Astrocyte of the spinal cord (primary cell): ENCODE results near the gene ADAT1.

Experiments
- DNase-seq: peaks from one replicate; pipeline ENCODE4 v3.0.0; 2011; ENCODE audit warnings: low read depth, low spot score
- H3K4me3 ChIP-seq: 2 replicates; pipeline ENCODE4 v1.5.1; 2011; ENCODE audit warnings: low read depth, mild to moderate bottlenecking, low read length, moderate library complexity
- in situ Hi-C: cut with HindIII; loops from 2 replicates; pipeline ENCODE4 v1.10.0; 2017; ENCODE audit warnings: low sequenced_read_pairs
- TF ChIP-seq, protein P1 (sequence below): IDR thresholded peaks from 2 replicates; pipeline ENCODE4 v1.5.1; 2012; ENCODE audit warnings: low read depth, mild to moderate bottlenecking, low read length, inconsistent platforms

The ADAT1 gene

DNA sequence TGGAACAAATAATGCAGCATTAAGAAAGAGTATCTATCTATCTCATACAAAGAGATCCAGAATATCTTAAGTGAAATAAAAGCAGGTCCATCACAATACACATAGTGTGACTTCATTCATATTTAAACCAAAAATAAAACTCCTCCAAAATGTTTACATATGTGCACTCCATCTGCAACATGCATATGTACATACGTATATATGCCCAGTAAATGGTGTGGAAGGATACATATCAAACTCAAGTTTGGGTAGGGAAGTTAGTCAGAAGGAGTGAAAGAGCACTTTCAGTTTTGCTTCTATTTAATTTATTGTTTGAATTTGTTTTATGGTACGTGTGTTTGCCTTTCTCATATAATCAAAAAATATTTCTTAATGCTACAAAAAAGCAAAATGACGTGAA lies 12.0 kb upstream of the ADAT1 start:
- in situ Hi-C loops, result no loop called here
- DNase-seq, result no peak
- H3K4me3 ChIP-seq, result no peak overlapping the region
- TF ChIP-seq, protein P1, sequence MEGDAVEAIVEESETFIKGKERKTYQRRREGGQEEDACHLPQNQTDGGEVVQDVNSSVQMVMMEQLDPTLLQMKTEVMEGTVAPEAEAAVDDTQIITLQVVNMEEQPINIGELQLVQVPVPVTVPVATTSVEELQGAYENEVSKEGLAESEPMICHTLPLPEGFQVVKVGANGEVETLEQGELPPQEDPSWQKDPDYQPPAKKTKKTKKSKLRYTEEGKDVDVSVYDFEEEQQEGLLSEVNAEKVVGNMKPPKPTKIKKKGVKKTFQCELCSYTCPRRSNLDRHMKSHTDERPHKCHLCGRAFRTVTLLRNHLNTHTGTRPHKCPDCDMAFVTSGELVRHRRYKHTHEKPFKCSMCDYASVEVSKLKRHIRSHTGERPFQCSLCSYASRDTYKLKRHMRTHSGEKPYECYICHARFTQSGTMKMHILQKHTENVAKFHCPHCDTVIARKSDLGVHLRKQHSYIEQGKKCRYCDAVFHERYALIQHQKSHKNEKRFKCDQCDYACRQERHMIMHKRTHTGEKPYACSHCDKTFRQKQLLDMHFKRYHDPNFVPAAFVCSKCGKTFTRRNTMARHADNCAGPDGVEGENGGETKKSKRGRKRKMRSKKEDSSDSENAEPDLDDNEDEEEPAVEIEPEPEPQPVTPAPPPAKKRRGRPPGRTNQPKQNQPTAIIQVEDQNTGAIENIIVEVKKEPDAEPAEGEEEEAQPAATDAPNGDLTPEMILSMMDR, result no peak

- in situ Hi-C loops, result no loop called here
- TF ChIP-seq, protein P1, result no peak
- no peak overlapping the region for H3K4me3 ChIP-seq
- DNase-seq, result no peak
Observed at GRCh38 chr16:75632857-75633256, 9.8 kb upstream of the ADAT1 start.

DNA sequence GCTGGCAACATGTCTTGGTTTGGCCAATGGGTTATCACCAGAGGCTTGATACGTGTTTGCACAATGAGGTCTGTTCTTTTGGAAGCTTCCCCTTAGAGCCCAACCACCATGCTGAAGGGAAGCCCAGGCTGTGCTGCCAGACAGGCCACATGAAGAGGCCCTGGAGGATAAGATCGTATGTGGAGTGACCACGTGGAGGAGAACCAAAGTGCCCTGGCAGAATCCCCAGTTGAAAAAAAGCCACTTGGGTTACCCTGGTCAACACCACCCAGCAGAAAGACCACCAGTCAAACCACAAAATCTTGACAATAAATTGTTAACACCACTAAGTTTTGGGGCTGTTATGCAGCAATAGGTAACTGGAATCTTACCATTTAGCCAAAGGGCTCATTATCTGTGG lies 7.0 kb upstream of the ADAT1 start:
- DNase-seq, result no peak
- in situ Hi-C loops, result no loop called here
- H3K4me3 ChIP-seq, result no peak overlapping the region
- TF ChIP-seq, protein P1, result no peak

- TF ChIP-seq, protein P1, result no peak
- DNase-seq, result no peak
- in situ Hi-C loops, result no loop called here
- H3K4me3 ChIP-seq, result no peak overlapping the region
Observed at GRCh38 chr16:75629132-75629531, 6.1 kb upstream of the ADAT1 start.

DNA sequence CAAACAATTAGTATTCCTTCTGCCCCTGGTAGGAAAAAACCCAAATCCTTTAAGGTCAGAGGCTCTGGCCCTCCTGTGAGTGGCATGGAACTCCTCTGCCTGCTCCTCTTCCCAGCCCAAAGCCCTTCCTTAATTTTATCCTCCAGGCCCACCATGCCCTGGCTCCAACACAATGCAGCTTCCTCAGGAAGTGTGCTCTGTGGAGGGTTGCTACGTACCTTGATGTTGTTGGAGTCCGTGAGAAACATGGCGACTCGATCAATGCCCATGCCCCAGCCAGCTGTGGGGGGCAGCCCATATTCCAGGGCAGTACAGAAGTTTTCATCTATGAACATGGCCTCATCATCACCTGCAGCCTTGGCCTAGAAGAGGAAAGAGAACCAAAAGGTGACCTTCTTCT lies 5.3 kb upstream of the ADAT1 start:
- H3K4me3 ChIP-seq, result no peak overlapping the region
- no peak for DNase-seq
- in situ Hi-C loops, result no loop called here
- TF ChIP-seq, protein P1, result no peak

DNA sequence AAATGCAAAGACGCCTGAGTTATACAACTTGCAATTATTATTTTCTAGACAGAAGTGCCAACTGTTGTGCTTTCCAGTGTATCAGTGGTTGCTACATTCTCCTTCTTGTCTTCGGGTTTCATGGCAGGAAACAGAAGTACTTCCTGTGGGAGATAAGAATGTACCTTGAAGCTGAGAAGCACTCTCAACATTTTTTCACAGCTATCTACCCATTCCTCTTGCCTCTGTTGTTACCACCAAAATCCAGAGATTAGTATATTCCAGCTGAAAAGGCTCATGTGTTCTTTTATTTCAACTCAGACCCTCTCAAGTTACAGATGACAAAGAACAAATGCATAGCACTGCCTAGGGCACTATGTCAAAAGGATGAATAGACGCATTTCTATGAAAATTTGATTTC lies 4.8 kb upstream of the ADAT1 start:
- in situ Hi-C loops, result no loop called here
- TF ChIP-seq, protein P1, result no peak
- no peak for DNase-seq
- H3K4me3 ChIP-seq, result no peak overlapping the region

DNA sequence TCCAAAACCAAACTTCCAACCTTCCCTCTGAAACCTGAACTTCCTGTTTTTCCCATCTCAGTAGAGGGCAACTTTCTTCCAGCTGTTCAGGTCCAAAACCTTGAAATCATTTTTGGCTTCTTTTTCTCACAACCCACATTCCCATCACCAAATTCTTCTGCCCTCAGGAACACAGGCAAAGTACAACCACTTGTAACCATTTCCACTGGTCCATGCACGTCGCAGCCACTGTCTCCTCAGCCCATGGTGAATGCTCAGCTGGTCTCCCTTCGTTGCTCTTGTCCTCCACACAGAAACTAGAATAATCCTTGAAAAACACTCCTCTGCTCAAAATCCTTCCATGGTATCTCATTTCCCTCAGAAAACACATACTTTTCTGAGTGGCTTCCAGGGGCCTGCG lies 3.7 kb upstream of the ADAT1 start:
- TF ChIP-seq, protein P1, result peak; percentile 0
- no peak for DNase-seq
- in situ Hi-C loops, result no loop called here
- H3K4me3 ChIP-seq, result no peak overlapping the region
